Suprapubic skin (tissue), 4 donors: ENCODE measurements around the gene SRGAP1. TPM values are rescaled to one million over a fixed set of nuclear protein-coding genes. Genes with fewer than 3 reads are reported as not detected.
"Not testable (repeated sequence)": the region's sequence is repeated elsewhere in the genome, so short reads cannot be mapped to it uniquely, and the experiment has no call there.

Source experiments
- DNase-seq, 2 donors: peaks; one replicate each; pipeline ENCODE4 v3.0.0-alpha.2; 2019; ENCODE audit warnings: low spot score in 2 of 2
- H3K27ac ChIP-seq: fragments of 200-600 bp; sonication (generic); one replicate; pipeline ENCODE4 v1.5.1; 2019
- H3K27me3 ChIP-seq: fragments of 200-600 bp; sonication (generic); one replicate; pipeline ENCODE4 v1.5.1; 2019
- H3K36me3 ChIP-seq: fragments of 200-600 bp; sonication (generic); one replicate; pipeline ENCODE4 v1.5.1; 2019
- H3K4me1 ChIP-seq: fragments of 200-600 bp; sonication (generic); one replicate; pipeline ENCODE4 v1.5.1; 2019
- H3K4me3 ChIP-seq: fragments of 200-600 bp; sonication (generic); one replicate; pipeline ENCODE4 v1.5.1; 2019; ENCODE audit warnings: mild to moderate bottlenecking
- H3K9me3 ChIP-seq: fragments of 200-600 bp; sonication (generic); one replicate; pipeline ENCODE4 v1.5.1; 2019
- CTCF ChIP-seq, 2 donors: fragments of 200-600 bp in 1 of 2; fragments of 450-650 bp in 1 of 2; sonication (generic) in 1 of 2; IDR thresholded peaks; one replicate each; pipeline ENCODE4 v1.5.1; 2016 to 2019; ENCODE audit warnings: antibody characterized with exemption in 2 of 2, mild to moderate bottlenecking in 1 of 2, moderate library complexity in 1 of 2
- EP300 ChIP-seq: sonication (generic); formaldehyde crosslinking; IDR thresholded peaks from one replicate; pipeline ENCODE4 v1.6.1; 2017; ENCODE audit warnings: antibody characterized with exemption
- POLR2A ChIP-seq, 2 donors: fragments of 450-650 bp; IDR thresholded peaks; one replicate each; pipeline ENCODE4 v1.6.1; 2017; ENCODE audit warnings: antibody characterized with exemption in 2 of 2, mild to moderate bottlenecking in 2 of 2, moderate library complexity in 2 of 2
- POLR2AphosphoS5 ChIP-seq, 3 donors: sonication (generic); formaldehyde crosslinking; IDR thresholded peaks; one replicate each; pipeline ENCODE4 v1.6.1; 2017; ENCODE audit warnings: antibody characterized with exemption in 3 of 3
- WGBS: methylation state at CpG from one replicate; pipeline ENCODE4 v1.1.5; 2018; 5-methylcytosine and 5-hydroxymethylcytosine counted together
- total RNA-seq, 4 donors: library from RNA; depleted of rRNA; stranded (reverse); fragments of >200 nt; gene quantifications; one replicate each; pipeline ENCODE4 v1.1.0, GENCODE V29; 2016

Gene SRGAP1
- total RNA-seq, 4 donors from 2014 or later = 8.4 to 10.9 (median 9.8) TPM

- peaks cover 11% of the 10 kb centered on the region for H3K36me3 ChIP-seq
- no peaks in the 10 kb centered on the region for H3K9me3 ChIP-seq
- H3K4me3 ChIP-seq = no peak overlapping the region
- H3K27ac ChIP-seq = no peak overlapping the region
- DNase-seq = no peak
- H3K27me3 ChIP-seq = no peaks in the 10 kb centered on the region
- no peaks in the 10 kb centered on the region for H3K4me1 ChIP-seq
- TF ChIP-seq POLR2A (IDR thresholded peaks at IDR 0.05) (no peak), POLR2AphosphoS5 (IDR thresholded peaks at IDR 0.05) (no peak)
- WGBS = 75% methylated on average over 2 of the region's 2 CpGs
Observed at GRCh38 chr12:64070454-64070853, 226.0 kb downstream of the SRGAP1 start.

- Histone ChIP-seq H3K27me3 (no peaks in the 10 kb centered on the region), H3K36me3 (no peaks in the 10 kb centered on the region), H3K9me3 (no peaks in the 10 kb centered on the region), H3K4me1 (no peaks in the 10 kb centered on the region), H3K4me3 (no peak overlapping the region), H3K27ac (no peak overlapping the region)
- 83% methylated on average over 5 of the region's 5 CpGs for WGBS
- TF ChIP-seq EP300 (no peak), POLR2AphosphoS5 (IDR thresholded peaks at IDR 0.05) (no peak), CTCF (IDR thresholded peaks at IDR 0.05) (no peak), POLR2A (IDR thresholded peaks at IDR 0.05) (no peak)
- no peak for DNase-seq
Observed at GRCh38 chr12:64072916-64073575, 228.5 kb downstream of the SRGAP1 start.

- H3K4me3 ChIP-seq, H3K36me3 ChIP-seq, H3K9me3 ChIP-seq, DNase-seq, H3K27me3 ChIP-seq, H3K27ac ChIP-seq: not testable (repeated sequence)
- 90% methylated on average over 9 of the region's 9 CpGs for WGBS
- peaks cover 18% of the 10 kb centered on the region for H3K4me1 ChIP-seq
Observed at GRCh38 chr12:64076565-64076964, 232.1 kb downstream of the SRGAP1 start.

- peaks cover 30% of the 10 kb centered on the region for H3K4me1 ChIP-seq
- no peak for DNase-seq
- no peak overlapping the region for H3K4me3 ChIP-seq
- H3K27me3 ChIP-seq = no peaks in the 10 kb centered on the region
- H3K36me3 ChIP-seq = no peaks in the 10 kb centered on the region
- no peaks in the 10 kb centered on the region for H3K9me3 ChIP-seq
- no peak for TF ChIP-seq POLR2AphosphoS5 (IDR thresholded peaks at IDR 0.05)
- peak in 1 of 2 donors; percentile 10 for TF ChIP-seq CTCF (IDR thresholded peaks at IDR 0.05)
- no peak overlapping the region for H3K27ac ChIP-seq
Observed at GRCh38 chr12:64077922-64078321, 233.4 kb downstream of the SRGAP1 start.

- Histone ChIP-seq H3K4me1 (peaks cover 49% of the 10 kb centered on the region), H3K4me3 (peak overlapping the region; percentile 2), H3K36me3 (no peaks in the 10 kb centered on the region), H3K9me3 (no peaks in the 10 kb centered on the region), H3K27ac (peak overlapping the region; percentile 82), H3K27me3 (no peaks in the 10 kb centered on the region)
- TF ChIP-seq POLR2AphosphoS5 (IDR thresholded peaks at IDR 0.05) (no peak), CTCF (IDR thresholded peaks at IDR 0.05) (no peak), EP300 (no peak), POLR2A (IDR thresholded peaks at IDR 0.05) (no peak)
- 53% methylated on average over 7 of the region's 7 CpGs for WGBS
- DNase-seq = no peak
Observed at GRCh38 chr12:64080319-64081007, 236.0 kb downstream of the SRGAP1 start.

- 72% methylated on average over 1 of the region's 1 CpG for WGBS
- no peak for DNase-seq
- Histone ChIP-seq H3K36me3 (no peaks in the 10 kb centered on the region), H3K27ac (peak overlapping the region; percentile 82), H3K27me3 (no peaks in the 10 kb centered on the region), H3K4me3 (peak overlapping the region; percentile 2), H3K9me3 (no peaks in the 10 kb centered on the region), H3K4me1 (peaks cover 55% of the 10 kb centered on the region)
- TF ChIP-seq POLR2A (IDR thresholded peaks at IDR 0.05) (no peak), CTCF (IDR thresholded peaks at IDR 0.05) (no peak), EP300 (no peak), POLR2AphosphoS5 (IDR thresholded peaks at IDR 0.05) (no peak)
Observed at GRCh38 chr12:64081008-64081404, 236.5 kb downstream of the SRGAP1 start.
